Fibroblast of mammary gland (primary cell): ENCODE measurements around the gene NCF2.

Source experiments
- DNase-seq: peaks from one replicate; pipeline ENCODE4 v3.0.0-alpha.2; 2010; ENCODE audit warnings: low read depth
- H3K4me3 ChIP-seq: 2 replicates; pipeline ENCODE4 v1.5.1; 2011; ENCODE audit warnings: low read depth, mild to moderate bottlenecking, low read length, moderate library complexity; ENCODE audit not compliant: control insufficient read depth
- TF ChIP-seq, protein P1 (sequence below): conservative IDR thresholded peaks from 2 replicates; pipeline ENCODE4 v1.5.1; 2011; ENCODE audit warnings: low read depth, low read length, inconsistent platforms; ENCODE audit not compliant: control insufficient read depth, insufficient read depth

Gene NCF2

DNA sequence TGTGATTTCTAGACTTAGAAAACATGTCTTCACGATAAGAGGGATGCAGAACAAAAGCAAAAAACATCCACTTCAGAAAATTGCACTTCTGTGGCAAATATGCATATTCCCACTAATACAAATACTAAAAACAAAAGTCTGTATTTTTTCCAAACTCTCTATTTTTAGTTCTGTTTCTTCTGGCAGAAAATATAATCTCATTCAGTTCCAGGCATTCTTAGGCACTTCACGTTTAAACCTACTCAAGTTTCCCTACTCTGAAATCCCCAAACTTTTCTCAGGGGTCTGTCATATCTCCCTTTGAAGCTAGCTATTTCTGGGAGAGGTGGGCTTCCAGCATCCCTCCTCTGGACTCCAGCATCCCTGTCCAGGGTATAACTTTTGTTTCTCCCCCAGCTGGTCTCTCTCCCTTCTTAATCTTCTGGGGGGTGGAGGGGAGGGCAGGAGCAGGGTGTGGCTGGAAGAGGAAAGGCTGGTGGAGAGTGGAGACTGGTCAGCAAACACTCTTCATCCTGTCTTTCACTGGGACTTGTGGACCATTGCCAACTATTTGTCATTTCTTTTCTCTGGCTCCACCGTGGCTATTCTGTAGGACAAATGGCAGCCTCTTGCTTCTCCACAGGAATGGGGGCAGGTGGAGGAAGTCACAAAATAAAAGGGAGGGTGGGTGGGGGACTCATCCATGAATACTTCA, 19.6 kb upstream of the NCF2 start:
- TF ChIP-seq, protein P1, sequence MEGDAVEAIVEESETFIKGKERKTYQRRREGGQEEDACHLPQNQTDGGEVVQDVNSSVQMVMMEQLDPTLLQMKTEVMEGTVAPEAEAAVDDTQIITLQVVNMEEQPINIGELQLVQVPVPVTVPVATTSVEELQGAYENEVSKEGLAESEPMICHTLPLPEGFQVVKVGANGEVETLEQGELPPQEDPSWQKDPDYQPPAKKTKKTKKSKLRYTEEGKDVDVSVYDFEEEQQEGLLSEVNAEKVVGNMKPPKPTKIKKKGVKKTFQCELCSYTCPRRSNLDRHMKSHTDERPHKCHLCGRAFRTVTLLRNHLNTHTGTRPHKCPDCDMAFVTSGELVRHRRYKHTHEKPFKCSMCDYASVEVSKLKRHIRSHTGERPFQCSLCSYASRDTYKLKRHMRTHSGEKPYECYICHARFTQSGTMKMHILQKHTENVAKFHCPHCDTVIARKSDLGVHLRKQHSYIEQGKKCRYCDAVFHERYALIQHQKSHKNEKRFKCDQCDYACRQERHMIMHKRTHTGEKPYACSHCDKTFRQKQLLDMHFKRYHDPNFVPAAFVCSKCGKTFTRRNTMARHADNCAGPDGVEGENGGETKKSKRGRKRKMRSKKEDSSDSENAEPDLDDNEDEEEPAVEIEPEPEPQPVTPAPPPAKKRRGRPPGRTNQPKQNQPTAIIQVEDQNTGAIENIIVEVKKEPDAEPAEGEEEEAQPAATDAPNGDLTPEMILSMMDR: no peak
- peak; percentile 43 for DNase-seq
- no peak overlapping the region for H3K4me3 ChIP-seq

DNA sequence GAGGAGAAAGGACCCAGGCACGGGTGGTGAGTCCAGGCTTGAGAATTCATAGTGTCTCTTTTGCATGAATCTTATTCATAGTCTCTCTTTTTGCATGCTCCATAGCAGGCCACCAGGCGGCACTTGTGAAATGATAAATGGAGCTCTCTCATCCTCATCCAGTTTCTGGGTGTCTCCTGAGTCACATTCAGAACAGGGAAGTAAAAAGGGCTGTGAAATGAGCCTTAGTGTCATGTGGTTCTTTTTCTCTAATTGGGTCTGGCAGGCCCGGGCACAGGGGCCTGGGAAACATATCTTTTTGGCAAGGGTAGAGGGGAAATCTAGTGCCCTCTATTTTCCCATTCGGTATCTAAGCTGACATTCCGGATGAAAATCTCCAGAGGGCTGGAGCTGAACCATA, 19.1 kb upstream of the NCF2 start:
- H3K4me3 ChIP-seq: no peak overlapping the region
- TF ChIP-seq, protein P1: peak; percentile 73
- peak; percentile 84 for DNase-seq

- TF ChIP-seq, protein P1: no peak
- no peak overlapping the region for H3K4me3 ChIP-seq
- no peak for DNase-seq
Measured at GRCh38 chr1:183607322-183607980, 17.2 kb upstream of the NCF2 start.

DNA sequence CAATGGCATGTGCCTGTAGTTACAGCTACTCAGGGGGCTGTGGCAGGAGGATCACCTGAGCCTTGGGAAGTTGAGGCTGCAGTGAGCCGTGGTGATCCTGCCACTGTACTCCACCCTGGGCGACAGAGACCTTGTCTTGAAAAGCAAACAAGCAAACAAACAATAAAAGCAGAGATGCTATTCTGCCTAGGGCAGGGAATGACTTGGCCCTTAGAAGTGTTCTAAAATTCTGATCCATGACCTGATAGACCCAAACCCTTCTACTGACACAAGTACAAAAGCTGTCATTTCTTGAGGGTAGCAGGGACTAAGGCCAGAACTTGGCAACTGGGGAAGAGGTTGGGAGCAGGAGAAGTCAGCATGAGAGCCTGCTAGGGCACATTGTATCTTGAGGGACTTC, 15.6 kb upstream of the NCF2 start:
- DNase-seq: no peak
- H3K4me3 ChIP-seq: no peak overlapping the region
- TF ChIP-seq, protein P1: no peak

DNA sequence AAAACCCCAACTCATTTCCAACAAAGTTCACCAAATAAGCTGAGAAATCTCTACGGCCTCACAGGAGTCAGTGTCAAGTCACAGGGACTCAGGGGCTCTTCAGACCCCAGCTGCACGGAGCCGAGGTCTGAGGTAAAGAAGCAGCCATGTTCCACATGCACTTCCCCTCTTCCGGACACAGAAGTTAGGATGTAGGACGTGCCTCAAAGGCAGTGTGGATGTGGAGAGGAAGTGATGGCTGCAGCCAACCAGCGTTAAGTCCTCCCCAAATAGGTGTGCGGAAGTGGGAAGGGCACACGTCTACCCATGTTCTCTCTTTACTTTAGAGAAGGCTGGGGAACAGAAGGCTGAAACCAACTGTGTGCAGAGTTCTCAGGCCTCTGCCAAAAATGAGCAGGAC, 14.6 kb upstream of the NCF2 start:
- no peak overlapping the region for H3K4me3 ChIP-seq
- DNase-seq: no peak
- TF ChIP-seq, protein P1: no peak

DNA sequence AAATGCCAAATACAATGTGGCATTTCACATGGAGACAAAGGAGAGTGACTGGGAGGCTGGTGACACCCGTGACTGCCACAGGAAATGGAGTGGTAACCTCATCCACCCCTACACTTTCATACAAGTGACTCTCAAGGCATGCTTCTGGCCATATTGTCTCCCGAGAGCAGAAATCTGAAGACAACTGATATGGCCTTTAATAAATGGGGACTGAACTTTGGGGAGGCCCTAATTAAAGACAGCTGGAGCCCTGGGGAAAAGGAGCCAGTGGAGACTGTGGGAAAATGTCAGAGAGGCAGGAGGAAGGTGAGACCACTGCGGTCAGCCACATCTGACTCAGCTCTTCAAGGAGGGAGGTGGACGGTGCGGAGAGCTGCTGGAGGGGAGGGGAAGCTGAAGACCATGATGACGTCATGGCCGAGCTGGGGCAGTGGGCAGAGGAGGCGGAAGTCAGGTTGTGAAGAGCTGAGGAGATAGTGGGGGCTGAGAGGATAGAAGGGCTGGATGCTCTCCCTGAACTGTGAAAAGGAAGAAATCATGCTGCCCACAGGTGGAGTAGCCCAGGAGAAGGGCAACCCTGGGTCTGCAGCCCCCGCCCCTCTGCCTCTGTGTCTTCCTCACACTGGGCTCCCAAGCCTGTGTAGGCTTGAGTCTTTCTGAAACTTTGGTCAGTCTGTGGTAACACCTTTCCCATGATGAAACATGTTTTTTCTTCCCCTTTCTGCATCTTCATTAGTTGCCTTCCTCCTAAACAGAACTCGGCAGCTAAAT, 14.0 kb upstream of the NCF2 start:
- TF ChIP-seq, protein P1: no peak
- no peak overlapping the region for H3K4me3 ChIP-seq
- peak; percentile 94 for DNase-seq
